Activated effector memory CD4-positive, alpha-beta T cell treated with anti-CD3 and anti-CD28 coated beads, Interleukin-2, amount 50 U/mL, for 16 hours (primary cell): ENCODE data around the gene CCDC70.

ENCODE experiments used
- DNase-seq: peaks from one replicate; pipeline ENCODE4 v3.0.0-alpha.2; 2020

CCDC70 gene

GRCh38 chr13:51912091-51912490 is 50.3 kb downstream of the CCDC70 start:
- no peak for DNase-seq

- no peak for DNase-seq
Measured at GRCh38 chr13:51912511-51913225, 50.9 kb downstream of the CCDC70 start.

GRCh38 chr13:51913421-51914136 is 51.8 kb downstream of the CCDC70 start:
- DNase-seq = no peak

GRCh38 chr13:51914137-51914493 is 52.3 kb downstream of the CCDC70 start:
- no peak for DNase-seq
